Erythroblast (primary cell): Measurements from ENCODE around the gene ECE1.

Experiments used
- GATA1 ChIP-seq: IDR thresholded peaks from 2 replicates; pipeline ENCODE4 v1.6.1; 2011; ENCODE audit warnings: low read depth, mild to moderate bottlenecking, control low read depth, low read length, moderate library complexity
- POLR2A ChIP-seq: IDR thresholded peaks from 2 replicates; pipeline ENCODE4 v1.6.1; 2011; ENCODE audit warnings: mild to moderate bottlenecking, low read length

DNA sequence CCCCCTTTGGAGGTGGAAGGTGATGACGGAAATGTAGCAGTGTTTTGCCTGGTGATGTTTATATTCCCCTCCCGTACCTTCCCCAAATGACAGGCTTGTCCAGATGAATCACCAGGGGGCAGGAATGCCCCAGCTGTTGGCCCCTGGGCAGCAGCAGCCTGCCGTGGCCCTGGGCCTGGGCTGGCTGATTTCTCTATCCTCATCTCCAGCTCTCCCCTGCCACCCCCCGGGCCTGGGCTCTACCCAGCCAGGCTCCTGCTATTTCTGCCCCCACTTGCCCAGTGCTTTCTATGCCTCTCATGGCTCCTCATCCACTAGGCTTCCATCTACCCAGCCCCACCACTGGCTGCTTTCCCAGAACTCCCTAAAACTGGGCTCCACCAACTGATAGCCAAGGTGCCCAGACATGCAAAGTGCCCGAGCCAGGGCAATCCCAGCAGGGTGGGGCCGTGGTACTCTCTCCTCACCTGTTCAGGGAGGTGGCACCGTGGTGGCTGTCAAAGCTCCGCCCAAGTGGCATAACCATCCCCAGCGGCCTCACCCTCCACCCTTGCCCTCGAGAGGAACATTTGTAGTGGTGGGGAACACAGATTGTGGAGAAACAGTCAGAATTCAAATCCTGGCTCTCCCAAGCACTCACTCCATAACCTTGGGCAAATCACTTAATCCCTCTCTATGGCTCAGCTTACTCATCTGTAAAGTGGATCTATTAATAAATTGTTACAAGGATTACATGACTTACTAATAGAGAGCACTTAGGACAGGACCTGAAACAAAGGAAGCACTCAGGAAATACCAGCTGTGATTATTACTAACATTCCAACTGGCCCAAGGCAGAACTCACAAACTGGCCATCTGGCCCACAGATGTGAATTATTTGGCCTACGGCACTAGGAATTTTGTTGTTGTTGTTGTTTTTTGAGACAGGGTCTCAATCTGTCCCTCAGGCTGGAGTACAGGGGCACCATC lies 12.8 kb upstream of the ECE1 start:
- TF ChIP-seq POLR2A (no peak), GATA1 (no peak)
